K562 (cell line): Measurements from ENCODE around the gene LENEP. TPM values are rescaled to one million over a fixed set of nuclear protein-coding genes. Genes with fewer than 3 reads are reported as not detected.
A peak's percentile ranks its signal among the peaks of the same experiment; 100 is the strongest.

ENCODE experiments used
- BHLHE40 ChIP-seq: IDR thresholded peaks from 2 replicates; pipeline ENCODE4 v1.6.1; 2011; ENCODE audit warnings: low read length, improper control_type of control experiment
- FOXJ3 ChIP-seq: sonication (generic); formaldehyde crosslinking; IDR thresholded peaks from 2 replicates; pipeline ENCODE4 v1.4.0; 2020; ENCODE audit warnings: mild to moderate bottlenecking, missing genetic modification reagents
- KLF16 ChIP-seq: IDR thresholded peaks from 2 replicates; pipeline ENCODE4 v1.6.1; 2016; ENCODE audit warnings: antibody characterized with exemption
- PHF20 ChIP-seq: fragments of 450-650 bp; IDR thresholded peaks from 2 replicates; pipeline ENCODE4 v1.6.1; 2018; ENCODE audit not compliant: partially characterized antibody
- RBM15 ChIP-seq: fragments of 200-400 bp; formaldehyde crosslinking; IDR thresholded peaks from 2 replicates; pipeline ENCODE4 v1.6.1; 2018; ENCODE audit warnings: mild to moderate bottlenecking, low read length, moderate library complexity; ENCODE audit not compliant: insufficient read depth
- RFX5 ChIP-seq: IDR thresholded peaks from 2 replicates; pipeline ENCODE4 v1.6.1; 2011; ENCODE audit warnings: low read depth, mild to moderate bottlenecking, improper control_type of control experiment, low read length
- RHOXF2B ChIP-seq: fragments of 250-450 bp; sonication (Bioruptor Pico); conservative IDR thresholded peaks from 2 replicates; pipeline ENCODE4 v1.5.1; 2021
- TCF7 ChIP-seq: sonication (generic); IDR thresholded peaks from 2 replicates; pipeline ENCODE4 v1.6.1; 2016; ENCODE audit warnings: antibody characterized with exemption, borderline replicate concordance
- USF2 ChIP-seq: sonication (generic); formaldehyde crosslinking; IDR thresholded peaks from 2 replicates; pipeline ENCODE4 v1.5.0; 2020; ENCODE audit warnings: missing genetic modification reagents
- YY1 ChIP-seq, 3 experiments: IDR thresholded peaks; 2 replicates each; pipeline ENCODE4 v1.6.1; 2011; ENCODE audit warnings: low read length in 2 of 3, mild to moderate bottlenecking in 2 of 3, moderate library complexity in 2 of 3, borderline replicate concordance in 1 of 3, control low read depth in 1 of 3, low read depth in 1 of 3; ENCODE audit not compliant: insufficient read depth in 3 of 3, insufficient replicate concordance in 2 of 3, control insufficient read depth in 1 of 3, insufficient read length in 1 of 3; ENCODE audit errors: extremely low read depth in 1 of 3
- ZBTB2 ChIP-seq: fragments of 450-650 bp; IDR thresholded peaks from 2 replicates; pipeline ENCODE4 v1.6.1; 2016; ENCODE audit warnings: antibody characterized with exemption
- ZNF134 ChIP-seq: fragments of 250-450 bp; sonication (Bioruptor Pico); conservative IDR thresholded peaks from 2 replicates; pipeline ENCODE4 v1.4.0; 2020
- ZNF184 ChIP-seq: sonication (generic); formaldehyde crosslinking; IDR thresholded peaks from 2 replicates; pipeline ENCODE4 v1.5.0; 2020; ENCODE audit warnings: missing genetic modification reagents
- ZNF766 ChIP-seq: fragments of 200-800 bp; sonication (Bioruptor generic); conservative IDR thresholded peaks from 2 replicates; pipeline ENCODE4 v1.6.1; 2016; ENCODE audit warnings: missing genetic modification characterization, missing compliant biosample characterization
- polyA plus RNA-seq, 8 experiments: library from polyadenylated mRNA; depleted of rRNA in 4 of 8; stranded (reverse) in 5 of 8; unstranded in 3 of 8; fragments of >200 nt; fragmentation: Nextera tagmentation in 2 of 8; fragmentation: Illumina TruSeq in 1 of 8; extraction: Ambion mirVana in 2 of 8; extraction: Trizol in 1 of 8; gene quantifications; 2 replicates each; pipeline versions ENCODE4 v1.2.1 to v1.2.3, GENCODE V29; 2011 to 2014; ENCODE audit warnings: inconsistent platforms in 1 of 8, missing spikeins in 1 of 8
- total RNA-seq, 7 experiments: library from RNA; depleted of rRNA in 6 of 7; stranded (reverse); fragments of >200 nt in 6 of 7; fragmentation: Illumina TruSeq in 2 of 7; extraction: Trizol in 2 of 7; gene quantifications; 2 replicates each; pipeline versions ENCODE4 v1.2.1 to v1.2.3, GENCODE V29; 2011 to 2021; ENCODE audit warnings: low replicate concordance in 1 of 7
- TF ChIP-seq, protein P1 (sequence below): sonication (generic); formaldehyde crosslinking; IDR thresholded peaks from 2 replicates; pipeline ENCODE4 v1.8.0; 2022; ENCODE audit warnings: mild to moderate bottlenecking, low read depth, missing genetic modification reagents
- TF ChIP-seq, protein P2 (sequence below): fragments of 450-650 bp; IDR thresholded peaks from 2 replicates; pipeline ENCODE4 v1.6.1; 2016; ENCODE audit warnings: low read depth

Gene LENEP
- total and polyA plus RNA-seq, 9 of the 15 experiments (the other 6 are each of a cell fraction or from before 2014, with no cell fraction given) = 0.23 to 0.87 (median 0.67) TPM; not detected in 5

GRCh38 chr1:154999571-155000410 is 6.4 kb downstream of the LENEP start (continued):
- no peak for TF ChIP-seq RFX5
- TF ChIP-seq RBM15 = no peak
- no peak; the same call in 1 of the 2 replicates for TF ChIP-seq ZBTB2
- no peak; the same call in 1 of the 2 replicates for TF ChIP-seq USF2
- TF ChIP-seq FOXJ3 = no peak
- TF ChIP-seq ZNF134 (CRISPR knock-in tag) = no peak
- TF ChIP-seq TCF7 = no peak
- no peak for TF ChIP-seq PHF20
- TF ChIP-seq, protein P1, sequence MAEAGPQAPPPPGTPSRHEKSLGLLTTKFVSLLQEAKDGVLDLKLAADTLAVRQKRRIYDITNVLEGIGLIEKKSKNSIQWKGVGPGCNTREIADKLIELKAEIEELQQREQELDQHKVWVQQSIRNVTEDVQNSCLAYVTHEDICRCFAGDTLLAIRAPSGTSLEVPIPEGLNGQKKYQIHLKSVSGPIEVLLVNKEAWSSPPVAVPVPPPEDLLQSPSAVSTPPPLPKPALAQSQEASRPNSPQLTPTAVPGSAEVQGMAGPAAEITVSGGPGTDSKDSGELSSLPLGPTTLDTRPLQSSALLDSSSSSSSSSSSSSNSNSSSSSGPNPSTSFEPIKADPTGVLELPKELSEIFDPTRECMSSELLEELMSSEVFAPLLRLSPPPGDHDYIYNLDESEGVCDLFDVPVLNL (CRISPR knock-in tag) = no peak
- TF ChIP-seq RHOXF2B (CRISPR knock-in tag) = no peak
- TF ChIP-seq, protein P2, sequence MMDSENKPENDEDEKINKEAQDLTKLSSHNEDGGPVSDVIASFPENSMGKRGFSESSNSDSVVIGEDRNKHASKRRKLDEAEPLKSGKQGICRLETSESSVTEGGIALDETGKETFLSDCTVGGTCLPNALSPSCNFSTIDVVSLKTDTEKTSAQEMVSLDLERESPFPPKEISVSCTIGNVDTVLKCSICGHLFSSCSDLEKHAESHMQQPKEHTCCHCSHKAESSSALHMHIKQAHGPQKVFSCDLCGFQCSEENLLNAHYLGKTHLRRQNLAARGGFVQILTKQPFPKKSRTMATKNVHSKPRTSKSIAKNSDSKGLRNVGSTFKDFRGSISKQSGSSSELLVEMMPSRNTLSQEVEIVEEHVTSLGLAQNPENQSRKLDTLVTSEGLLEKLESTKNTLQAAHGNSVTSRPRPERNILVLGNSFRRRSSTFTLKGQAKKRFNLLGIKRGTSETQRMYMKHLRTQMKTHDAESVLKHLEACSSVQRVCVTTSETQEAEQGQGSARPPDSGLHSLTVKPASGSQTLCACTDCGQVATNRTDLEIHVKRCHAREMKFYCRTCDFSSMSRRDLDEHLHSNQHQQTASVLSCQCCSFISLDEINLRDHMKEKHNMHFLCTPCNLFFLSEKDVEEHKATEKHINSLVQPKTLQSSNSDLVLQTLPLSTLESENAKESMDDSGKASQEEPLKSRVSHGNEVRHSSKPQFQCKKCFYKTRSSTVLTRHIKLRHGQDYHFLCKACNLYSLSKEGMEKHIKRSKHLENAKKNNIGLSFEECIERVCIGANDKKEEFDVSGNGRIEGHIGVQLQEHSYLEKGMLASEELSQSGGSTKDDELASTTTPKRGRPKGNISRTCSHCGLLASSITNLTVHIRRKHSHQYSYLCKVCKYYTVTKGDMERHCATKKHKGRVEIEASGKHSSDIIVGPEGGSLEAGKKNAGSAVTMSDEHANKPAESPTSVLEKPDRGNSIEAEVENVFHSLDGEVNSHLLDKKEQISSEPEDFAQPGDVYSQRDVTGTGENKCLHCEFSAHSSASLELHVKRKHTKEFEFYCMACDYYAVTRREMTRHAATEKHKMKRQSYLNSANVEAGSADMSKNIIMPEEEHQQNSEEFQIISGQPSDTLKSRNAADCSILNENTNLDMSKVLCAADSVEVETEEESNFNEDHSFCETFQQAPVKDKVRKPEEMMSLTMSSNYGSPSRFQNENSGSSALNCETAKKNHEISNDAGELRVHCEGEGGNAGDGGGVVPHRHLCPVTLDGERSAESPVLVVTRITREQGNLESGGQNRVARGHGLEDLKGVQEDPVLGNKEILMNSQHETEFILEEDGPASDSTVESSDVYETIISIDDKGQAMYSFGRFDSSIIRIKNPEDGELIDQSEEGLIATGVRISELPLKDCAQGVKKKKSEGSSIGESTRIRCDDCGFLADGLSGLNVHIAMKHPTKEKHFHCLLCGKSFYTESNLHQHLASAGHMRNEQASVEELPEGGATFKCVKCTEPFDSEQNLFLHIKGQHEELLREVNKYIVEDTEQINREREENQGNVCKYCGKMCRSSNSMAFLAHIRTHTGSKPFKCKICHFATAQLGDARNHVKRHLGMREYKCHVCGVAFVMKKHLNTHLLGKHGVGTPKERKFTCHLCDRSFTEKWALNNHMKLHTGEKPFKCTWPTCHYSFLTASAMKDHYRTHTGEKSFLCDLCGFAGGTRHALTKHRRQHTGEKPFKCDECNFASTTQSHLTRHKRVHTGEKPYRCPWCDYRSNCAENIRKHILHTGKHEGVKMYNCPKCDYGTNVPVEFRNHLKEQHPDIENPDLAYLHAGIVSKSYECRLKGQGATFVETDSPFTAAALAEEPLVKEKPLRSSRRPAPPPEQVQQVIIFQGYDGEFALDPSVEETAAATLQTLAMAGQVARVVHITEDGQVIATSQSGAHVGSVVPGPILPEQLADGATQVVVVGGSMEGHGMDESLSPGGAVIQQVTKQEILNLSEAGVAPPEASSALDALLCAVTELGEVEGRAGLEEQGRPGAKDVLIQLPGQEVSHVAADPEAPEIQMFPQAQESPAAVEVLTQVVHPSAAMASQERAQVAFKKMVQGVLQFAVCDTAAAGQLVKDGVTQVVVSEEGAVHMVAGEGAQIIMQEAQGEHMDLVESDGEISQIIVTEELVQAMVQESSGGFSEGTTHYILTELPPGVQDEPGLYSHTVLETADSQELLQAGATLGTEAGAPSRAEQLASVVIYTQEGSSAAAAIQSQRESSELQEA = no peak
- no peak; the same call in 1 of the 2 replicates for TF ChIP-seq ZNF766 (CRISPR knock-in tag)
- no peak for TF ChIP-seq KLF16
- TF ChIP-seq BHLHE40 = peak; percentile 46; the same call in 1 of the 2 replicates
- no peak for TF ChIP-seq ZNF184 (CRISPR knock-in tag)
- peak in 1 of 3 experiments; percentile 8 for TF ChIP-seq YY1 (IDR thresholded peaks at IDR 0.05; ENCODE audit: borderline replicate concordance in 1 of 3, control insufficient read depth in 1 of 3, extremely low read depth in 1 of 3, insufficient read depth in 3 of 3, insufficient read length in 1 of 3, insufficient replicate concordance in 2 of 3, low read depth in 1 of 3, low read length in 2 of 3)
